Measurements from ENCODE around the gene PATJ. TPM values are rescaled to one million over a fixed set of nuclear protein-coding genes. Genes with fewer than 3 reads are reported as not detected.
A peak's percentile ranks its signal among the peaks of the same experiment; 100 is the strongest.

The PATJ gene, protein sequence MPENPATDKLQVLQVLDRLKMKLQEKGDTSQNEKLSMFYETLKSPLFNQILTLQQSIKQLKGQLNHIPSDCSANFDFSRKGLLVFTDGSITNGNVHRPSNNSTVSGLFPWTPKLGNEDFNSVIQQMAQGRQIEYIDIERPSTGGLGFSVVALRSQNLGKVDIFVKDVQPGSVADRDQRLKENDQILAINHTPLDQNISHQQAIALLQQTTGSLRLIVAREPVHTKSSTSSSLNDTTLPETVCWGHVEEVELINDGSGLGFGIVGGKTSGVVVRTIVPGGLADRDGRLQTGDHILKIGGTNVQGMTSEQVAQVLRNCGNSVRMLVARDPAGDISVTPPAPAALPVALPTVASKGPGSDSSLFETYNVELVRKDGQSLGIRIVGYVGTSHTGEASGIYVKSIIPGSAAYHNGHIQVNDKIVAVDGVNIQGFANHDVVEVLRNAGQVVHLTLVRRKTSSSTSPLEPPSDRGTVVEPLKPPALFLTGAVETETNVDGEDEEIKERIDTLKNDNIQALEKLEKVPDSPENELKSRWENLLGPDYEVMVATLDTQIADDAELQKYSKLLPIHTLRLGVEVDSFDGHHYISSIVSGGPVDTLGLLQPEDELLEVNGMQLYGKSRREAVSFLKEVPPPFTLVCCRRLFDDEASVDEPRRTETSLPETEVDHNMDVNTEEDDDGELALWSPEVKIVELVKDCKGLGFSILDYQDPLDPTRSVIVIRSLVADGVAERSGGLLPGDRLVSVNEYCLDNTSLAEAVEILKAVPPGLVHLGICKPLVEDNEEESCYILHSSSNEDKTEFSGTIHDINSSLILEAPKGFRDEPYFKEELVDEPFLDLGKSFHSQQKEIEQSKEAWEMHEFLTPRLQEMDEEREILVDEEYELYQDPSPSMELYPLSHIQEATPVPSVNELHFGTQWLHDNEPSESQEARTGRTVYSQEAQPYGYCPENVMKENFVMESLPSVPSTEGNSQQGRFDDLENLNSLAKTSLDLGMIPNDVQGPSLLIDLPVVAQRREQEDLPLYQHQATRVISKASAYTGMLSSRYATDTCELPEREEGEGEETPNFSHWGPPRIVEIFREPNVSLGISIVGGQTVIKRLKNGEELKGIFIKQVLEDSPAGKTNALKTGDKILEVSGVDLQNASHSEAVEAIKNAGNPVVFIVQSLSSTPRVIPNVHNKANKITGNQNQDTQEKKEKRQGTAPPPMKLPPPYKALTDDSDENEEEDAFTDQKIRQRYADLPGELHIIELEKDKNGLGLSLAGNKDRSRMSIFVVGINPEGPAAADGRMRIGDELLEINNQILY (N-terminal part only)
- total RNA-seq: 11.3 and 11.9 TPM in 2 replicates
- long read RNA-seq, partial matches to known transcripts: 58 of 68 reads
- long read RNA-seq, other reads (novel, unspliced or antisense): 10 of 68 reads

DNA sequence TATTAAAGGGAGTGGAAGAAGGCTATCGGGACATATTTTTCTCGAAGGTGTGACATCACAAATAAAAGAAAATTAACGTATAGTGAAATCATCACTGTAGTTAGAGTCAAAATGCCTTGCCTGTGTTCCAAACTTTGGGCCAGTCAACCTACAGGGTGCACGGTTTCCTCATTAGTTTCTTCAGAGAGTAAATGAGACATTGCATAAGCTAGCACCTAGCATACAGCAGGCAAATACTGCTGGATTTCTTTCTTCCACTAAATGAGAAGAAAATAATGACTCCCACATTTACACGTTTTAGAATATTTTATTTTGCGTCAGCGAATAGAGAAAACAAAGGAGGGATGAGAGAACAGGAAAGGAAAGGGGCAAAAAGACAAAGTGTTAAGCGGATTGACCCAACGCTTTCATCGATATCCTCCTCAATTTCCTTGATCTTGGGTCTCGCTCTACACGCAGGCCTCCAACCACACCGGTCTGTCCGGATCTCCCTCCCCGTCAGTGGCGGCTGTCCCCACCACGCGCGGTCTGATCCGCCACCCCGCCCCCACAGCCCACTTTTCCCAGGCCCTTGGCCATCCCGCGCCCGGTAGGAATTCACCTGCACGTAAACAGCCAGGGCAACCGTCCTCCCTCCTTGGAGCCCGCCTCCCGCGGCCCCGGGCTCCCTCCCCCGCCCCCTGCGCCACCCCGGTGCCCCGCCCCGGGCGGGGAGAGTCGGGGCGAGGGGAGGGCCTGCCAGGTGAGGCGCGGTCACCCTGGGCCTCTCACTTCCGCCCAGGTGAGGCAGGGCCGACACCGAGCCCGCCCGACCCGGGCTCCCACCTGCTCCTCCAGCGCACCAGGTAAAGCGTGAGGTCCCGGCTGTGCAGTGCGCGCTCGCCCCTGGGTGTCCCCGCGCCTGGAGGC, at the start of gene PATJ:
Gene PATJ (plus strand): TSS at position 770 of the 909 bp plus-strand sequence. CDS start 20,413 bp downstream, outside the sequence.
- peak within 1 kb of the TSS; percentile 95 for H3K27ac Mint-ChIP-seq (ENCODE audit: unreplicated experiment)
- H3K27me3 Mint-ChIP-seq (ENCODE audit: unreplicated experiment): no peaks in the 10 kb centered on the region
- H3K9me3 Mint-ChIP-seq (ENCODE audit: unreplicated experiment): no peaks in the 10 kb centered on the region
- TF ChIP-seq, protein P1, sequence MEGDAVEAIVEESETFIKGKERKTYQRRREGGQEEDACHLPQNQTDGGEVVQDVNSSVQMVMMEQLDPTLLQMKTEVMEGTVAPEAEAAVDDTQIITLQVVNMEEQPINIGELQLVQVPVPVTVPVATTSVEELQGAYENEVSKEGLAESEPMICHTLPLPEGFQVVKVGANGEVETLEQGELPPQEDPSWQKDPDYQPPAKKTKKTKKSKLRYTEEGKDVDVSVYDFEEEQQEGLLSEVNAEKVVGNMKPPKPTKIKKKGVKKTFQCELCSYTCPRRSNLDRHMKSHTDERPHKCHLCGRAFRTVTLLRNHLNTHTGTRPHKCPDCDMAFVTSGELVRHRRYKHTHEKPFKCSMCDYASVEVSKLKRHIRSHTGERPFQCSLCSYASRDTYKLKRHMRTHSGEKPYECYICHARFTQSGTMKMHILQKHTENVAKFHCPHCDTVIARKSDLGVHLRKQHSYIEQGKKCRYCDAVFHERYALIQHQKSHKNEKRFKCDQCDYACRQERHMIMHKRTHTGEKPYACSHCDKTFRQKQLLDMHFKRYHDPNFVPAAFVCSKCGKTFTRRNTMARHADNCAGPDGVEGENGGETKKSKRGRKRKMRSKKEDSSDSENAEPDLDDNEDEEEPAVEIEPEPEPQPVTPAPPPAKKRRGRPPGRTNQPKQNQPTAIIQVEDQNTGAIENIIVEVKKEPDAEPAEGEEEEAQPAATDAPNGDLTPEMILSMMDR (IDR thresholded peaks at IDR 0.05): no peak
- peak within 1 kb of the TSS; percentile 85 for H3K4me3 Mint-ChIP-seq (ENCODE audit: unreplicated experiment)
- H3K4me1 Mint-ChIP-seq (ENCODE audit: unreplicated experiment): peaks cover 25% of the 10 kb centered on the region
- peak; percentile 85 for DNase-seq (ENCODE audit: extremely low spot score, unreplicated experiment)
- H3K36me3 Mint-ChIP-seq (ENCODE audit: unreplicated experiment): no peaks in the 10 kb centered on the region

DNA sequence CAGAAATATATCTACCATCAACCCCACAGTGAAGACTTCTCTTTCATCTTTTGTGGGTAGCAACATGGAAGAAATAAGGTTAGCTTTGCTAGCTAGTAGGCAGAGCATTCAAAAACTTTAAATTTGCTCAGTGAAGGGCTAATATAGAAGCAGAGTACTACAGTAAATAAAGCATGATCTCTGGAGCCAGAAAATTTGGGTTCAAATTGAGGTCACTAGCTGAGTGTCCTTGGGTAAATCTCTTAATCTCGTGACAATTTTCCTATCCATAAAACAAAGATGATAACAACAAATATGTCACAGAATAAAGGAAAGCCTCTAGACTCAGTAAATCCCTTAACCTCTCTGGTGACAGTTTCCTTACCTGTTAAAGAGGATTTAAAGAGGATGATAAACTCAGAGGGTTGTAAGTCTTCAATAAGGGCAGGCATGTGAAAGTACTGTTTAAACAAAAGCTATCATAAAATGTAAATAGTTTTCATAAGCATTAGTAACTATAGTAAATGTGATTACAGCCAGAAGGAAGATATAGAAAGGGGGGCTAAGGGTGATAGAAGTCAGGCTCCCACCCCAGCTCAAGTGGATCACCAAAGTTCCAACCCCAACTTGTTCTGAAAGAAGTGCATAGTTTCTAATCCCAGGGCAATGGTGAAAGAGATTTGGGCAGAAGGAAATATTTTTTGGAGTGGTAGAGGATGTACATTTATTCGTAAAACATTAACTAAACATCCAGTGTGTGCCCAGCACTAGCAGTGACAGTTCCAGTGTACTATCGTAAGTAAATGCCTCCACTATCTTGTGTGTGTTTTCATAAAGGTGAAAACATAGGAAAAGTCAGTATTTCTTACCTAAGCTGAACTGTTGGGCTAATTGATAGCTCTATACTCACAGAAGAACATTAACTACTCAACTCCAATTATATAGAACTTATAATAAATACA, 42.1 kb upstream of the PATJ start:
- Mint-ChIP-seq H3K4me3 (ENCODE audit: unreplicated experiment) (no peak overlapping the region), H3K4me1 (ENCODE audit: unreplicated experiment) (no peaks in the 10 kb centered on the region), H3K36me3 (ENCODE audit: unreplicated experiment) (peaks cover 44% of the 10 kb centered on the region), H3K27ac (ENCODE audit: unreplicated experiment) (no peak overlapping the region), H3K27me3 (ENCODE audit: unreplicated experiment) (no peaks in the 10 kb centered on the region), H3K9me3 (ENCODE audit: unreplicated experiment) (no peaks in the 10 kb centered on the region)
- DNase-seq (ENCODE audit: extremely low spot score, unreplicated experiment): no peak
- TF ChIP-seq, protein P1 (IDR thresholded peaks at IDR 0.05): no peak

DNA sequence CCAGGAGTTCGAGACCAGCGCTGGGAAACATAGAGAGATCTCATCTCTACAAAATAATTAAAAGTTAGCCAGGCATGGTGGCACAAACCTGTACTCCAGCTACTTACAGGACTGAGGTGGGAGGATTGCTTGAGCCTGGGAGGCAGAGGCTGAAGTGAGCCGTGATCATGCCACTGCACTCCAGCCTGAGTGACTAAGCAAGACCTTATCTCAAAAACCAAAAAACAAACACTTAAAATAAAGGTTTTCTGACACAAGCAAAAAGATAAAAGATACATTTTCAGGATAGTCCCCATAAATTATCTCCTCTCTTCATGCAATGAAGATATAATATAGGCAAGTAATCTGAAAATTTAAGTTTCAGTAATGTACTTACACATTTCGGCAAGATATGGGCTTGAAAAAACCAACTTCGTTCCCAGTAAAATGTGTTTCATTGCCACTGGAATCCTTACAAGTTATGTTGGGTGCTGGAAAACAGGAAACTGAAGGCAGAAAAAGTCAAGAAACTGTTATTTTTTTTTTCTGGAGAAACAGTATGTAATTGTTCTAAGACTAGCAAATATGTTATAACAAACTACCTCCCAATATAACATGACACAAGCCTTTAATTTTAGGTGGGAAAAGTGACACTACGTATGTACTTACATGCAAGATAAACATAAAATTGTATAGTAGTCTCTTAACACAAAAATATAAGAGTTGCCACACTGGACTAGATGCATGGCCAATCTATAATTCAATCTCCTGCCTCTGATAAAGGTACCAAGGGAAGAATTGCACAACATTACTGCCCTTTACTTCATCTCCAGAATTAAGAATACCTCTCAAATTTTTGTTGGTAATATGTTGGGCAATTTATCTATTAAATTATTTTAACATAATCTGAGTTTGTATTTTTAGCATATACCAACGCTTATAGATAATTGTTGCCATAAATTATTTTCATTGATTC, 33.0 kb upstream of the PATJ start:
- Mint-ChIP-seq H3K27ac (ENCODE audit: unreplicated experiment) (no peak overlapping the region), H3K27me3 (ENCODE audit: unreplicated experiment) (no peaks in the 10 kb centered on the region), H3K4me1 (ENCODE audit: unreplicated experiment) (no peaks in the 10 kb centered on the region), H3K36me3 (ENCODE audit: unreplicated experiment) (peaks cover 9% of the 10 kb centered on the region), H3K9me3 (ENCODE audit: unreplicated experiment) (no peaks in the 10 kb centered on the region), H3K4me3 (ENCODE audit: unreplicated experiment) (no peak overlapping the region)
- TF ChIP-seq, protein P1 (IDR thresholded peaks at IDR 0.05): no peak
- no peak for DNase-seq (ENCODE audit: extremely low spot score, unreplicated experiment)
